Heart left ventricle (tissue), 16 donors: ENCODE measurements around the gene SGSH. TPM values are rescaled to one million over a fixed set of nuclear protein-coding genes. Genes with fewer than 3 reads are reported as not detected.

Source experiments
- ATAC-seq, 4 donors: fragments of 200-7000 bp; cut with Tn5 transposase; one replicate each; pipeline ENCODE4 v1.9.1; 2020 to 2022; ENCODE audit warnings: moderate library complexity in 4 of 4, mild to moderate bottlenecking in 3 of 4, moderate number of reproducible peaks in 1 of 4
- DNase-seq, 5 donors: peaks; one replicate each; pipeline ENCODE4 v3.0.0-alpha.2; 2020
- H3K27ac ChIP-seq, 12 donors: fragments of 200-600 bp; sonication (generic) in 4 of 12; one replicate each; pipeline versions ENCODE4 v1.5.0 to v1.8.0; 2016 to 2022; ENCODE audit warnings: mild to moderate bottlenecking in 2 of 12
- H3K27me3 ChIP-seq, 9 donors: fragments of 200-600 bp; sonication (generic) in 2 of 9; one replicate each; pipeline versions ENCODE4 v1.5.1 to v1.8.0; 2016 to 2022; ENCODE audit warnings: mild to moderate bottlenecking in 3 of 9
- H3K36me3 ChIP-seq, 9 donors: fragments of 200-600 bp; sonication (generic) in 2 of 9; one replicate each; pipeline versions ENCODE4 v1.5.0 to v1.8.0; 2018 to 2022; ENCODE audit warnings: mild to moderate bottlenecking in 2 of 9
- H3K4me1 ChIP-seq, 12 donors: fragments of 200-600 bp; sonication (generic) in 4 of 12; one replicate each; pipeline versions ENCODE4 v1.5.0 to v1.8.0; 2016 to 2022; ENCODE audit warnings: mild to moderate bottlenecking in 3 of 12
- H3K4me3 ChIP-seq, 12 donors: fragments of 200-600 bp; sonication (generic) in 4 of 12; one replicate each; pipeline versions ENCODE4 v1.5.0 to v1.8.0; 2017 to 2022; ENCODE audit warnings: mild to moderate bottlenecking in 9 of 12, moderate library complexity in 4 of 12
- H3K9me3 ChIP-seq, 12 donors: fragments of 200-600 bp; sonication (generic) in 4 of 12; one replicate each; pipeline versions ENCODE4 v1.5.0 to v1.8.0; 2016 to 2022; ENCODE audit warnings: mild to moderate bottlenecking in 1 of 12
- POLR2A ChIP-seq, 2 donors: fragments of 450-650 bp; IDR thresholded peaks; one replicate each; pipeline ENCODE4 v1.6.1; 2017; ENCODE audit warnings: antibody characterized with exemption in 2 of 2, mild to moderate bottlenecking in 2 of 2, moderate library complexity in 2 of 2
- WGBS, 4 donors: extraction: QIAGEN DNeasy Blood & Tissue Kit in 2 of 4; methylation state at CpG; one replicate each; pipeline versions ENCODE4 v1.1.5 to v1.1.7; 2013 to 2018; 5-methylcytosine and 5-hydroxymethylcytosine counted together
- intact Hi-C, 10 donors: fragments of 100-400 bp; cut with DNase I; formaldehyde crosslinking; loops; one replicate each; pipeline versions ENCODE4 v1.11.1 to v1.14.2; 2022
- polyA plus RNA-seq, 2 donors: library from polyadenylated mRNA; stranded (reverse); fragments of 200-250 nt; gene quantifications; one replicate each; pipeline ENCODE4 v1.2.3, GENCODE V29; 2013
- total RNA-seq, 9 donors: library from RNA; depleted of rRNA in 2 of 9; stranded (reverse); fragments of >200 nt in 2 of 9; fragmentation: NEBNext Ultra II Directional in 3 of 9; extraction: Animal tissue kit (Norgen Biotek cat#: 25700) in 3 of 9; gene quantifications; one replicate each; pipeline versions ENCODE4 v1.1.0 to v1.2.4, GENCODE V29; 2016 to 2023
- TF ChIP-seq, protein P1 (sequence below), 12 donors: fragments of 200-600 bp; sonication (generic) in 4 of 12; IDR thresholded peaks; one replicate each; pipeline versions ENCODE4 v1.5.0 to v1.8.0; 2018 to 2022; ENCODE audit warnings: antibody characterized with exemption in 12 of 12, mild to moderate bottlenecking in 5 of 12
- donor health status: ischemic (EF 13 %, LVEDD 7.1; RV severe dilation, severe dysfunction).
- donor health status: healthy with polysubstance abuse.
- donor health status: DM: no; HTN: yes; CAD: no.
- donor health status: DM: no; HTN: no; CAD: no.
- donor health status: ischemic (EF 25% LVEDD 6.9; RV normal size, moderate dysfunction).
- donor health status: ischemic (EF 25% LVEDD 5.7; RV mildly dilated, moderate dysfunction).
- donor health status: healthy.
- donor health status: DM: yes; HTN: yes; CAD: no.
- donor health status: ischemic (EF 35%, LVEDD 5.7; RV mildly dilated, moderate dysfunction).
- donor health status: nonischemic (EF 11% LVEDD 7.7; RV severe dilation, severe dysfunction).
- donor health status: DM: yes; HTN: yes; CAD: no.
- donor health status: PGD.
- donor health status: ischemic (EF 29% LVEDD 5.4; RV normal size, mild dysfunction).
- donor health status: nonischemic (EF 23%, LVEDD 6.1; RV moderate dilation, normal function).

The SGSH gene
- total and polyA plus RNA-seq, 11 donors: 6.4 to 27.0 (median 13.4) TPM

DNA sequence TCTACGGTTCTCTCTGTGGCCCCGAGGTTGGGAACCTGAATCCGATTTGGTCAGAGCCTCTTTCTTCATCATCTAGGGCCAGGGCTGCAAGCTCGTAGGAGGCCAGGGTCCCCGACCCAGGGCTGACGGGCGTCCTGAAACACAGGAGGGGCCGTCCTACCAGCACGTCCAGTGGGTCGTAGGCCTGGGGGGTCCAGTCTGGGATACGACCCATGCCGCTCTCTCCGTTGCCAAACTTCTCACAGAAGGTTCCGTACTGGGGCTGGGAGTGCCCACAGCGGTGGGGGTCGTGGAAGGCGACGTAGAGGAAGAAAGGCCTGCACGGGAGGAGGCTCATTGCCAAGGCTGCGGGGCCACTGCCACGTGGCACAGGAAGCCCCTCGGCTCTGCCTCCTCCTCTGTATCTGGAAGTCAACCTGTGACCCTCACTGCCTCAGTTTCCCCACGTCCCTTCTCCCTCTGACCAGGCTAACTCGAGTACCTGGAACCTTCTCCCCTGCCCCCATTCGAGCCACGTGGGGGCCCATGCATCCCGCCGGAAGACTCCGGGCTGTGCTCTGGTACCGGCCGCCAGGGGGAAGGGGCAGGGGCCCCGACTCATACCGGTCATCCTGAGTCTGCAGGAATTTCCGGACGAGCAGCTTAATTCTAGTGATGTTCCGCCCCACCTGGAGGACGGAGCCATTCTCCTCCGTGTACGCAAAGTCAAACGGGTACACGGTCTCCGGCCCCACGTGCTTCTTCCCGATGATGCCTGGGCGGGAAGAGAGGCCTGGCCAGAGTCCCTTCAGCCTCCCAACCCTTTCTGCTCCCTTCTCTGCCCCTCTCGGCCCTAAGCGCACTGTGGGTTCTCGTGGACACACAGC is 5.9 kb downstream of the SGSH start:
- no peak overlapping the region for H3K27ac ChIP-seq
- DNase-seq (peak in 1 of 5 donors; percentile 40), ATAC-seq (no peak)
- H3K36me3 ChIP-seq: peaks cover 0 to 90% (median 40%) of the 10 kb centered on the region in 9 donors
- H3K27me3 ChIP-seq: no peaks in the 10 kb centered on the region
- TF ChIP-seq, protein P1, sequence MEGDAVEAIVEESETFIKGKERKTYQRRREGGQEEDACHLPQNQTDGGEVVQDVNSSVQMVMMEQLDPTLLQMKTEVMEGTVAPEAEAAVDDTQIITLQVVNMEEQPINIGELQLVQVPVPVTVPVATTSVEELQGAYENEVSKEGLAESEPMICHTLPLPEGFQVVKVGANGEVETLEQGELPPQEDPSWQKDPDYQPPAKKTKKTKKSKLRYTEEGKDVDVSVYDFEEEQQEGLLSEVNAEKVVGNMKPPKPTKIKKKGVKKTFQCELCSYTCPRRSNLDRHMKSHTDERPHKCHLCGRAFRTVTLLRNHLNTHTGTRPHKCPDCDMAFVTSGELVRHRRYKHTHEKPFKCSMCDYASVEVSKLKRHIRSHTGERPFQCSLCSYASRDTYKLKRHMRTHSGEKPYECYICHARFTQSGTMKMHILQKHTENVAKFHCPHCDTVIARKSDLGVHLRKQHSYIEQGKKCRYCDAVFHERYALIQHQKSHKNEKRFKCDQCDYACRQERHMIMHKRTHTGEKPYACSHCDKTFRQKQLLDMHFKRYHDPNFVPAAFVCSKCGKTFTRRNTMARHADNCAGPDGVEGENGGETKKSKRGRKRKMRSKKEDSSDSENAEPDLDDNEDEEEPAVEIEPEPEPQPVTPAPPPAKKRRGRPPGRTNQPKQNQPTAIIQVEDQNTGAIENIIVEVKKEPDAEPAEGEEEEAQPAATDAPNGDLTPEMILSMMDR (IDR thresholded peaks at IDR 0.05): no peak
- TF ChIP-seq POLR2A (IDR thresholded peaks at IDR 0.05): no peak
- intact Hi-C loops: no loop called here
- peaks cover 0 to 24% (median 1%) of the 10 kb centered on the region in 12 donors for H3K4me1 ChIP-seq
- H3K9me3 ChIP-seq: no peaks in the 10 kb centered on the region
- WGBS, 4 donors: 93 to 94% (median 94%) methylated on average over 46 to 48 of the region's 48 CpGs
- H3K4me3 ChIP-seq: no peak overlapping the region

DNA sequence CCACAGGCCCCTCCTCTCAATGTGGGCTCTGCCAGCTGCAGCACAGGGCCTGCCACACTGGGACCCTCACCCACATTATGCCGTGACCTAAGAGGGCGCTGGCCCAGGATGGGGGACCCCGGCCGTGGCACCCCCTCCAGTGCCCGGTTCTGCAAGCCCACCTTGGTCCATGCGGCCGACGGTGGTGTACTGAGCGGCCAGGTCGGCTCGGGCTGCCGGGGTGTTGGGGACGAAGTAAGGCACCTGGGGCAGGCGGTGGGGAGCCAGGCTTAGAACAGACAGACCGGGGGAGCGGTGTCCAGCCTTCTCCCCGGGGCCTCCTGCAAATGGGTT is 6.5 kb downstream of the SGSH start:
- Histone ChIP-seq H3K9me3 (no peaks in the 10 kb centered on the region), H3K4me1 (peaks cover 0 to 18% (median 0%) of the 10 kb centered on the region in 12 donors), H3K36me3 (peaks cover 0 to 96% (median 42%) of the 10 kb centered on the region in 9 donors), H3K27ac (peak overlapping the region in 1 of 12 donors; percentile 58), H3K4me3 (no peak overlapping the region), H3K27me3 (no peaks in the 10 kb centered on the region)
- intact Hi-C loops: no loop called here
- DNase-seq: peak in 1 of 5 donors; percentile 44
- WGBS, 4 donors: 94 to 97% (median 97%) methylated on average over 14 to 17 of the region's 17 CpGs
- no peak for ATAC-seq
- TF ChIP-seq POLR2A (IDR thresholded peaks at IDR 0.05): no peak
- TF ChIP-seq, protein P1 (IDR thresholded peaks at IDR 0.05): no peak

DNA sequence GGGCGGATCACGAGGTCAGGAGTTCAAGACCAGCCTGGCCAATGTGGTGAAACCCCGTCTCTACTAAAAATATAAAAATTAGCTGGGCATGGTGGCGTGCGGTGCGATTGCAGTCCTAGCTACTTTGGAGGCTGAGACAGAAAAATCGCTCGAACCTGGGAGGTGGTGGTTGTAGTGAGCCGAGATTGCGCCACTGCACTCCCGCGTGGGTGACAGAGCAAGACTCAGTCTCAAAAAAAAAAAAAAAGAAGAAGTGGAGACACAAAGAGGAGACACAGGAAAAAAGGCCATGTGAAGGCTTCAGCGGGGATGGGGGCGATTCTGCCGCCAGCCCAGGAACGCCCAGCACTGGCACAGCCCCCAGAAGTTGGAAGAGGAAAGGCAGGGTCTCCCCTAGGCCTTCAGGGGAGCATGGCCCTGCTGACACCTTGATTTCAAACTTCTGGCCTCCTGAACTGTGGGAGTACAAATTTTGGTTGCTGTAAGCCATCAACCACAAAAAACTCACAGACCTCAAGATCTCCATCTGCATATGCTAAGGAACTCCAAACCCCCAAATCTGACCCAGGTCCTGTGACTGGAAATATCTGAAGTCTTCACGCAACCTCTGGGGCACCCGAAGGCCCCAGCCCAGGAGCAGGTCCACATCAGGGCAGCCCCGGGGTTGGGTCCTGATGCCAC is 7.0 kb downstream of the SGSH start:
- WGBS, 4 donors: 83 to 93% (median 91%) methylated on average over 19 of the region's 19 CpGs
- DNase-seq (peak in 1 of 5 donors; percentile 69), ATAC-seq (no peak)
- Histone ChIP-seq H3K9me3 (no peaks in the 10 kb centered on the region), H3K27ac (peak overlapping the region in 1 of 12 donors; percentile 58), H3K4me1 (peaks cover 0 to 13% (median 0%) of the 10 kb centered on the region in 12 donors), H3K36me3 (peaks cover 0 to 97% (median 42%) of the 10 kb centered on the region in 9 donors), H3K27me3 (no peaks in the 10 kb centered on the region), H3K4me3 (no peak overlapping the region)
- no peak for TF ChIP-seq POLR2A (IDR thresholded peaks at IDR 0.05)
- TF ChIP-seq, protein P1 (IDR thresholded peaks at IDR 0.05): no peak
- intact Hi-C loops: no loop called here

DNA sequence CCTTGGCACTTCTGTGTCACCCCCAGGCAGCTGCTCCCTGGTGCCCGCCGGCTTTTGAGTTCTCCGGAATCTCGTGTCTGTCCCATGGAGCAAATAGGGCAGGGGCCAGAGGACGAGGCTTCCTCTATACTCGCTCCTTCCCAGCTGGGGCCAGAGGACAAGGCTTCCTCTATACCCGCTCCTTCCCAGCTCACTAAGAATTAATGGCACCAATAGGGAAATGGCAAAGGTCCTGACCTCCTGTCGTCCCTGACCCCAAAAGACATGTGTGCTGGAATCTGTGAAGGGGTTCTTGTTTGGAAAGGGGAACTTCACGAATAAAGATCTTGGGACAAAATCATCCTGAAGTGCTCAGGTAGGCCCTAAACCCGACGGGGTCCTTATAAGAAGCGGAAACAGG is 7.6 kb downstream of the SGSH start:
- TF ChIP-seq, protein P1 (IDR thresholded peaks at IDR 0.05): no peak
- no peak for TF ChIP-seq POLR2A (IDR thresholded peaks at IDR 0.05)
- ATAC-seq (no peak), DNase-seq (no peak)
- intact Hi-C loops: no loop called here
- Histone ChIP-seq H3K4me3 (no peak overlapping the region), H3K9me3 (no peaks in the 10 kb centered on the region), H3K27ac (no peak overlapping the region), H3K36me3 (peaks cover 0 to 95% (median 42%) of the 10 kb centered on the region in 9 donors), H3K4me1 (peaks cover 0 to 8% (median 0%) of the 10 kb centered on the region in 12 donors), H3K27me3 (no peaks in the 10 kb centered on the region)
- 89 to 94% (median 92%) methylated on average over 12 of the region's 12 CpGs for WGBS, 4 donors
